GM23248 (cell line): ENCODE measurements around the gene ALDH5A1. TPM values are rescaled to one million over a fixed set of nuclear protein-coding genes. Genes with fewer than 3 reads are reported as not detected.

Source experiments
- DNase-seq: peaks from one replicate; pipeline ENCODE4 v3.0.0-alpha.2; 2015
- H2AFZ ChIP-seq: fragments of 200-600 bp; sonication (generic); 2 replicates; pipeline ENCODE4 v1.6.1; 2016; ENCODE audit warnings: antibody characterized with exemption
- H3F3A ChIP-seq: fragments of 200-600 bp; sonication (generic); 2 replicates; pipeline ENCODE4 v1.6.1; 2016; ENCODE audit warnings: mild to moderate bottlenecking, antibody characterized with exemption, mixed run types; ENCODE audit not compliant: insufficient read depth
- H3K27ac ChIP-seq: fragments of 200-600 bp; sonication (generic); 2 replicates; pipeline ENCODE4 v1.5.1; 2016; ENCODE audit warnings: mild to moderate bottlenecking
- H3K27me3 ChIP-seq: fragments of 200-600 bp; sonication (generic); replicated peaks from 2 replicates; pipeline ENCODE4 v1.6.1; 2016; ENCODE audit warnings: mild to moderate bottlenecking; ENCODE audit not compliant: insufficient read depth
- H3K36me3 ChIP-seq: fragments of 200-600 bp; sonication (generic); 2 replicates; pipeline ENCODE4 v1.6.1; 2016; ENCODE audit warnings: low read depth, mild to moderate bottlenecking
- H3K4me1 ChIP-seq: fragments of 200-600 bp; sonication (generic); 2 replicates; pipeline ENCODE4 v1.6.1; 2016; ENCODE audit warnings: mild to moderate bottlenecking; ENCODE audit not compliant: insufficient read depth
- H3K4me2 ChIP-seq: fragments of 200-600 bp; sonication (generic); one replicate; pipeline ENCODE4 v1.6.1; 2016; ENCODE audit warnings: mild to moderate bottlenecking; ENCODE audit not compliant: unreplicated experiment
- H3K4me3 ChIP-seq: fragments of 200-600 bp; sonication (generic); 2 replicates; pipeline ENCODE4 v1.5.1; 2016; ENCODE audit warnings: mild to moderate bottlenecking
- H3K79me2 ChIP-seq: fragments of 200-600 bp; sonication (generic); 2 replicates; pipeline ENCODE4 v1.6.1; 2016; ENCODE audit warnings: mild to moderate bottlenecking; ENCODE audit not compliant: insufficient read depth
- H3K9ac ChIP-seq: fragments of 200-600 bp; sonication (generic); 2 replicates; pipeline ENCODE4 v1.6.1; 2016; ENCODE audit warnings: mild to moderate bottlenecking
- H3K9me2 ChIP-seq: fragments of 200-600 bp; sonication (generic); 2 replicates; pipeline ENCODE4 v1.6.1; 2016; ENCODE audit warnings: mixed run types, mild to moderate bottlenecking, moderate library complexity; ENCODE audit not compliant: insufficient read depth
- H3K9me3 ChIP-seq: fragments of 200-600 bp; sonication (generic); one replicate; pipeline ENCODE4 v1.6.1; 2017; ENCODE audit warnings: low read depth
- H4K20me1 ChIP-seq: fragments of 200-600 bp; sonication (generic); 2 replicates; pipeline ENCODE4 v1.6.0; 2016; ENCODE audit not compliant: insufficient read depth
- EZH2 ChIP-seq: fragments of 200-600 bp; sonication (generic); IDR thresholded peaks from 2 replicates; pipeline ENCODE4 v1.6.1; 2018; ENCODE audit warnings: antibody characterized with exemption, mild to moderate bottlenecking; ENCODE audit not compliant: insufficient read depth, poor library complexity, severe bottlenecking
- EZH2phosphoT487 ChIP-seq: fragments of 200-600 bp; sonication (generic); IDR thresholded peaks from 2 replicates; pipeline ENCODE4 v1.6.1; 2018; ENCODE audit warnings: antibody characterized with exemption, moderate library complexity, mild to moderate bottlenecking, low read depth; ENCODE audit not compliant: insufficient read depth
- WGBS, 2 experiments: methylation state at CpG; one replicate each; pipeline ENCODE4 v1.1.6; 2015 to 2017; ENCODE audit warnings: low lambda C conversion rate in 2 of 2, low coverage in 1 of 2; ENCODE audit errors: missing lambda C conversion rate in 2 of 2; 5-methylcytosine and 5-hydroxymethylcytosine counted together
- in situ Hi-C: fragments of 300-500 bp; cut with MboI; formaldehyde crosslinking; loops from 2 replicates; pipeline ENCODE4 v1.15.0; 2020
- polyA plus RNA-seq: library from polyadenylated mRNA; unstranded; fragments of >200 nt; fragmentation: Nextera tagmentation; extraction: Ambion mirVana; gene quantifications from 2 replicates; pipeline ENCODE4 v1.2.1, GENCODE V29; 2016
- total RNA-seq: library from RNA; depleted of rRNA; stranded (reverse); fragments of >200 nt; shearing (Covaris generic); gene quantifications from 2 replicates; pipeline ENCODE4 v1.2.3, GENCODE V29; 2014

ALDH5A1 gene
- total and polyA plus RNA-seq, 2 experiments from 2014 or later, result 0.86 to 1.1 TPM

- Histone ChIP-seq H3K27ac (no peak overlapping the region), H3K36me3 (no peaks in the 10 kb centered on the region), H4K20me1 (no peaks in the 10 kb centered on the region), H3K9ac (no peak overlapping the region), H3K79me2 (no peaks in the 10 kb centered on the region), H3K4me3 (no peak overlapping the region), H3K4me2 (no peak overlapping the region), H3K27me3 (peaks cover 13% of the 10 kb centered on the region), H3K4me1 (no peaks in the 10 kb centered on the region), H2AFZ (no peak overlapping the region), H3K9me3 (no peaks in the 10 kb centered on the region), H3K9me2 (no peaks in the 10 kb centered on the region), H3F3A (no peaks in the 10 kb centered on the region)
- WGBS, 2 experiments, result 15% methylated on average over 12 of the region's 12 CpGs
- peak; percentile 10 for DNase-seq
- in situ Hi-C loops, result no loop called here
- TF ChIP-seq EZH2phosphoT487, result no peak
- no peak for TF ChIP-seq EZH2
These were observed 52.5 kb downstream of the ALDH5A1 start for GRCh38 chr6:24547243-24547642.

GRCh38 chr6:24549158-24549557 is 54.4 kb downstream of the ALDH5A1 start:
- H3K4me1 ChIP-seq, result no peaks in the 10 kb centered on the region
- H3K27me3 ChIP-seq, result peaks cover 13% of the 10 kb centered on the region
- no peak overlapping the region for H2AFZ ChIP-seq
- H3K9me3 ChIP-seq, result no peaks in the 10 kb centered on the region
- H3K79me2 ChIP-seq, result no peaks in the 10 kb centered on the region
- no peak overlapping the region for H3K9ac ChIP-seq
- no peaks in the 10 kb centered on the region for H4K20me1 ChIP-seq
- in situ Hi-C loops, result no loop called here
- H3K4me3 ChIP-seq, result no peak overlapping the region
- H3K9me2 ChIP-seq, result no peaks in the 10 kb centered on the region
- H3F3A ChIP-seq, result no peaks in the 10 kb centered on the region
- no peaks in the 10 kb centered on the region for H3K36me3 ChIP-seq
- H3K4me2 ChIP-seq, result no peak overlapping the region
- WGBS, 2 experiments, result 30 to 44% methylated on average over 1 of the region's 1 CpG
- TF ChIP-seq EZH2phosphoT487, result no peak
- DNase-seq, result no peak
- no peak overlapping the region for H3K27ac ChIP-seq

- Histone ChIP-seq H3K79me2 (no peaks in the 10 kb centered on the region), H3K27me3 (peaks cover 13% of the 10 kb centered on the region), H4K20me1 (no peaks in the 10 kb centered on the region), H3K4me3 (no peak overlapping the region), H3F3A (no peaks in the 10 kb centered on the region), H3K36me3 (no peaks in the 10 kb centered on the region), H3K9ac (no peak overlapping the region), H2AFZ (no peak overlapping the region), H3K9me2 (no peaks in the 10 kb centered on the region), H3K4me1 (no peaks in the 10 kb centered on the region), H3K4me2 (no peak overlapping the region), H3K9me3 (no peaks in the 10 kb centered on the region), H3K27ac (no peak overlapping the region)
- in situ Hi-C loops, result no loop called here
- 65 to 77% methylated on average over 13 of the region's 13 CpGs for WGBS, 2 experiments
- TF ChIP-seq EZH2phosphoT487 (no peak), EZH2 (no peak)
- no peak for DNase-seq
These were observed 55.0 kb downstream of the ALDH5A1 start for GRCh38 chr6:24549674-24550353.

GRCh38 chr6:24551139-24551538 is 56.4 kb downstream of the ALDH5A1 start:
- Histone ChIP-seq H3K9me3 (no peaks in the 10 kb centered on the region), H3K36me3 (no peaks in the 10 kb centered on the region), H3F3A (no peaks in the 10 kb centered on the region), H3K4me1 (no peaks in the 10 kb centered on the region), H3K4me2 (no peak overlapping the region), H4K20me1 (no peaks in the 10 kb centered on the region), H3K27ac (no peak overlapping the region), H2AFZ (no peak overlapping the region), H3K9me2 (no peaks in the 10 kb centered on the region), H3K79me2 (no peaks in the 10 kb centered on the region), H3K4me3 (no peak overlapping the region), H3K9ac (no peak overlapping the region), H3K27me3 (peaks cover 5% of the 10 kb centered on the region; the same call in 1 of the 2 replicates)
- in situ Hi-C loops, result no loop called here
- 75 to 85% methylated on average over 5 of the region's 5 CpGs for WGBS, 2 experiments
- no peak for DNase-seq
- TF ChIP-seq EZH2 (no peak), EZH2phosphoT487 (no peak)

- no peaks in the 10 kb centered on the region for H3K4me1 ChIP-seq
- H4K20me1 ChIP-seq, result no peaks in the 10 kb centered on the region
- no peak overlapping the region for H3K27ac ChIP-seq
- H3K27me3 ChIP-seq, result no peaks in the 10 kb centered on the region
- H3K9me2 ChIP-seq, result no peaks in the 10 kb centered on the region
- 75 to 91% methylated on average over 1 of the region's 1 CpG for WGBS, 2 experiments
- in situ Hi-C loops, result no loop called here
- H3K9me3 ChIP-seq, result no peaks in the 10 kb centered on the region
- TF ChIP-seq EZH2 (no peak), EZH2phosphoT487 (no peak)
- no peak overlapping the region for H3K4me3 ChIP-seq
- no peak overlapping the region for H2AFZ ChIP-seq
- H3F3A ChIP-seq, result no peaks in the 10 kb centered on the region
- DNase-seq, result no peak
- no peaks in the 10 kb centered on the region for H3K36me3 ChIP-seq
- no peak overlapping the region for H3K4me2 ChIP-seq
- H3K79me2 ChIP-seq, result no peaks in the 10 kb centered on the region
- H3K9ac ChIP-seq, result no peak overlapping the region
These were observed 59.7 kb downstream of the ALDH5A1 start for GRCh38 chr6:24554474-24554873.
